ENCODE results near the gene GALK2. TPM values are rescaled to one million over a fixed set of nuclear protein-coding genes. Genes with fewer than 3 reads are reported as not detected.
"Not testable (repeated sequence)": the region's sequence is repeated elsewhere in the genome, so short reads cannot be mapped to it uniquely, and the experiment has no call there.

Gene GALK2
- total and polyA plus RNA-seq, 2 of the 4 experiments (the other 2 are of a cell fraction), result 27.0 to 63.6 TPM

DNA sequence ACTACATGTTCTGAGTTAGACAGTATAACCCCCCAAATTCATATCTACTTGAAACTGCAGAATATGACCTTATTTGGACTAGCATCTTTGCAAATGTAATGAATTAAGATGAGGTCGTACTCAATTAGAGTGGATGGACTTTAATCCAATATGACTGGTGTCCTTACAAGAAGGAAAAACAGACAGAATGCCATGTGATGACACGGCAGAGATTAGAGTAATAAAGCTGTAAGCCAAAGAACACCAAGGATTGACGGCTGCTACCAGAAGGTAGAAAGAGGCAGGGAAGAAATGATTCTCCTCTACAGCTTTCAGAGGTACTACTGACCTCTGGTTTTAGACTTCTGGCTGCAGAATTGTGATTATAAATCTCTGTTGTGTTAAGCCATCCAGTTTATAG, 30.3 kb downstream of the GALK2 start:
- CTCF ChIA-PET, result interaction anchor here (1.2 kb wide), 1 partner anchor 13 kb away, joined by 4 read pairs; no protein-coding TSS in a partner anchor
- Histone ChIP-seq H2BK15ac (ENCODE audit: low read depth, low read length) (no peak overlapping the region), H4K5ac (ENCODE audit: low read depth, low read length) (no peak overlapping the region), H3K36me3 (ENCODE audit: control insufficient read depth, insufficient read depth, low read length) (peaks cover 5% of the 10 kb centered on the region; the same call in 1 of the 2 replicates), H2BK20ac (ENCODE audit: low read depth, low read length) (no peak overlapping the region), H3K9me1 (ENCODE audit: insufficient read depth, low read length) (peaks cover 4% of the 10 kb centered on the region; the same call in 1 of the 2 replicates), H3K4me2 (ENCODE audit: low read depth, low read length) (no peak overlapping the region), H2AK5ac (ENCODE audit: low read depth, low read length) (no peak overlapping the region), H3K56ac (ENCODE audit: extremely low read depth, insufficient read depth, low read length) (no peak overlapping the region), H3K9me3 (ENCODE audit: control insufficient read depth, insufficient read depth, low read length) (no peaks in the 10 kb centered on the region), H3K9ac (ENCODE audit: low read depth, low read length) (no peak overlapping the region), H2AK9ac (replicated peaks; ENCODE audit: low read depth, low read length, poor library complexity) (no peak overlapping the region), H3K14ac (replicated peaks; ENCODE audit: low read depth, low read length) (no peak overlapping the region), H4K20me1 (ENCODE audit: insufficient read depth, low read length) (no peaks in the 10 kb centered on the region; the same call in 1 of the 2 replicates), H4K8ac (ENCODE audit: low read depth in 2 of 2, low read length in 2 of 2) (no peak overlapping the region), H4K91ac (ENCODE audit: insufficient read depth, low read depth, low read length) (no peak overlapping the region), H3K79me1 (ENCODE audit: low read depth in 1 of 2, low read length in 2 of 2) (peaks cover 15 to 29% of the 10 kb centered on the region in 2 experiments), H2AFZ (replicated peaks; ENCODE audit: low read length, poor library complexity) (no peak overlapping the region), H3K18ac (ENCODE audit: low read depth, low read length) (no peak overlapping the region), H2BK120ac (ENCODE audit: low read depth, low read length) (no peak overlapping the region), H2BK5ac (ENCODE audit: low read depth, low read length, poor library complexity, severe bottlenecking) (no peak overlapping the region), H3K4ac (ENCODE audit: low read depth, low read length) (no peak overlapping the region), H3K27ac (ENCODE audit: insufficient read depth, low read length) (no peak overlapping the region), H3K23ac (ENCODE audit: low read depth, low read length) (no peak overlapping the region), H3K4me1 (ENCODE audit: control insufficient read depth, insufficient read depth, low read length) (peaks cover 2% of the 10 kb centered on the region; the same call in 1 of the 2 replicates), H3K27me3 (ENCODE audit: control insufficient read depth, insufficient read depth, low read length) (no peaks in the 10 kb centered on the region), H3K4me3 (ENCODE audit: insufficient read depth, low read depth, low read length) (no peak overlapping the region)
- POLR2A ChIA-PET (ENCODE audit: unreplicated experiment), result interaction anchor here (0.6 kb wide), 1 partner anchor 21 kb away, joined by 14 read pairs; no protein-coding TSS in a partner anchor
- no peak for TF ChIP-seq MXI1 (IDR thresholded peaks at IDR 0.05; ENCODE audit: borderline replicate concordance, low read depth, low read length)
- no CpG with 5 or more reads among the region's 3 CpGs for WGBS, 2 experiments (ENCODE audit: extremely low coverage in 2 of 2, insufficient read length in 1 of 2)
- DNase-seq (no peak), ATAC-seq (ENCODE audit: low read depth) (no peak)
- intact Hi-C loops (cut with micrococcal nuclease) (no loop called here), dilution Hi-C loops (cut with HindIII; ENCODE audit: low sequenced_read_pairs, unreplicated experiment) (no loop called here), in situ Hi-C loops (cut with MboI; ENCODE audit: low sequenced_read_pairs) (no loop called here)
- no TSS peak for BruUV-seq (replicated peaks)

DNA sequence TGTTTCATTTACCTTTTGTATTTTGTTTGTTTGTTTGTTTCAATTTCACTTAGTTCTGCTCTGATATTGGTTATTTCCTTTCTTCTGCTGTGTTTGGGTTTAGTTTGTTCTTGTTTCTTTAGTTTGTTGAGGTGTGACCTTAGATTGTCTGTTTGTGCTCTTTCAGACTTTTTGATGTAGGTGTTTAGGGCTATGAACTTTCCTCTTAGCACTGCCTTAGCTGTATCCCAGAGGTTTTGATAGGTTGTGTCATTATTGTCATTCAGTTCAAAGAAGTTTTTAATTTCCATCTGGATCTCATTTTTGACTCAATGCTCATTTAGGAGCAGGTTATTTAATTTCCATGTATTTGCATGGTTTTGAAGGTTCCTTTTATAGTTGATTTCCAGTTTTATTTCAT, 38.1 kb downstream of the GALK2 start:
- H3K18ac ChIP-seq (ENCODE audit: low read depth, low read length); H3K4me2 ChIP-seq (ENCODE audit: low read depth, low read length); dilution Hi-C loops (cut with HindIII; ENCODE audit: low sequenced_read_pairs, unreplicated experiment); H3K4me1 ChIP-seq (ENCODE audit: control insufficient read depth, insufficient read depth, low read length); DNase-seq; H4K5ac ChIP-seq (ENCODE audit: low read depth, low read length); in situ Hi-C loops (cut with MboI; ENCODE audit: low sequenced_read_pairs); H3K36me3 ChIP-seq (ENCODE audit: control insufficient read depth, insufficient read depth, low read length); H3K23ac ChIP-seq (ENCODE audit: low read depth, low read length); H2AFZ ChIP-seq (replicated peaks; ENCODE audit: low read length, poor library complexity); H3K27ac ChIP-seq (ENCODE audit: insufficient read depth, low read length); ATAC-seq (ENCODE audit: low read depth); H3K14ac ChIP-seq (replicated peaks; ENCODE audit: low read depth, low read length); H3K4me3 ChIP-seq (ENCODE audit: insufficient read depth, low read depth, low read length); BruUV-seq (replicated peaks); H4K8ac ChIP-seq (ENCODE audit: low read depth in 2 of 2, low read length in 2 of 2); H2AK5ac ChIP-seq (ENCODE audit: low read depth, low read length); H2AK9ac ChIP-seq (replicated peaks; ENCODE audit: low read depth, low read length, poor library complexity); H3K4ac ChIP-seq (ENCODE audit: low read depth, low read length); H3K27me3 ChIP-seq (ENCODE audit: control insufficient read depth, insufficient read depth, low read length); H3K56ac ChIP-seq (ENCODE audit: extremely low read depth, insufficient read depth, low read length); H3K9me3 ChIP-seq (ENCODE audit: control insufficient read depth, insufficient read depth, low read length); H2BK5ac ChIP-seq (ENCODE audit: low read depth, low read length, poor library complexity, severe bottlenecking); H2BK15ac ChIP-seq (ENCODE audit: low read depth, low read length); H4K91ac ChIP-seq (ENCODE audit: insufficient read depth, low read depth, low read length); intact Hi-C loops (cut with micrococcal nuclease); H2BK120ac ChIP-seq (ENCODE audit: low read depth, low read length); H2BK20ac ChIP-seq (ENCODE audit: low read depth, low read length); H3K9me1 ChIP-seq (ENCODE audit: insufficient read depth, low read length); CTCF ChIA-PET; H3K9ac ChIP-seq (ENCODE audit: low read depth, low read length); H4K20me1 ChIP-seq (ENCODE audit: insufficient read depth, low read length): not testable (repeated sequence)
- POLR2A ChIA-PET (ENCODE audit: unreplicated experiment), result interaction anchor here (0.6 kb wide), 1 partner anchor 40 kb away, joined by 5 read pairs; no protein-coding TSS in a partner anchor
- H3K79me1 ChIP-seq (ENCODE audit: low read depth in 1 of 2, low read length in 2 of 2), result peaks cover 9 to 16% of the 10 kb centered on the region in 2 experiments; a peak in 2 of 4 replicates
